GM19328 (cell line): ENCODE data around the gene SLC12A8.
"Not testable (repeated sequence)": the region's sequence is repeated elsewhere in the genome, so short reads cannot be mapped to it uniquely, and the experiment has no call there.

ENCODE experiments used
- ATAC-seq: cut with Tn5 transposase; IDR thresholded peaks from one replicate; pipeline ENCODE4 v1.9.1; 2021; ENCODE audit warnings: mild to moderate bottlenecking, moderate library complexity; ENCODE audit not compliant: unreplicated experiment

SLC12A8 gene

GRCh38 chr3:125116311-125117080, 96.1 kb downstream of the SLC12A8 start:
- ATAC-seq = no peak

- ATAC-seq = no peak
Measured at GRCh38 chr3:125115640-125116039, 96.9 kb downstream of the SLC12A8 start.

GRCh38 chr3:125112981-125113380, 99.6 kb downstream of the SLC12A8 start:
- no peak for ATAC-seq

- no peak for ATAC-seq
Measured at GRCh38 chr3:125110876-125111480, 101.6 kb downstream of the SLC12A8 start.

- ATAC-seq = no peak
Measured at GRCh38 chr3:125110016-125110875, 102.3 kb downstream of the SLC12A8 start.

- no peak for ATAC-seq
Measured at GRCh38 chr3:125109536-125109925, 103.0 kb downstream of the SLC12A8 start.

GRCh38 chr3:125108833-125109535, 103.6 kb downstream of the SLC12A8 start:
- ATAC-seq = no peak

GRCh38 chr3:125107861-125108567, 104.5 kb downstream of the SLC12A8 start:
- ATAC-seq = no peak

- no peak for ATAC-seq
Measured at GRCh38 chr3:125107363-125107762, 105.2 kb downstream of the SLC12A8 start.

GRCh38 chr3:125105116-125105515, 107.4 kb downstream of the SLC12A8 start:
- no peak for ATAC-seq

GRCh38 chr3:125104639-125105038, 107.9 kb downstream of the SLC12A8 start:
- no peak for ATAC-seq

GRCh38 chr3:125103406-125103805, 109.1 kb downstream of the SLC12A8 start:
- ATAC-seq = no peak

- ATAC-seq = no peak
Measured at GRCh38 chr3:125102470-125102869, 110.1 kb downstream of the SLC12A8 start.

- ATAC-seq = no peak
Measured at GRCh38 chr3:125098611-125099291, 113.8 kb downstream of the SLC12A8 start.

GRCh38 chr3:125090649-125091048, 121.9 kb downstream of the SLC12A8 start:
- no peak for ATAC-seq

- no peak for ATAC-seq
Measured at GRCh38 chr3:125087768-125088391, 124.7 kb downstream of the SLC12A8 start.

- ATAC-seq = no peak
Measured at GRCh38 chr3:125085166-125085565, 127.4 kb downstream of the SLC12A8 start.

- ATAC-seq = no peak
Measured at GRCh38 chr3:125083776-125084175, 128.8 kb downstream of the SLC12A8 start.

- not testable (repeated sequence) for ATAC-seq
Measured at GRCh38 chr3:125082339-125082738, 130.2 kb downstream of the SLC12A8 start.
